Stimulated activated CD8-positive, alpha-beta memory T cell treated with anti-CD3 and anti-CD28 coated beads, Interleukin-7, amount 100 ng/mL, for 24 hours (primary cell): ENCODE results near the gene DENND1A.

Experiments used
- DNase-seq: peaks from one replicate; pipeline ENCODE4 v3.0.0-alpha.2; 2020; ENCODE audit warnings: low read depth

Gene DENND1A

DNA sequence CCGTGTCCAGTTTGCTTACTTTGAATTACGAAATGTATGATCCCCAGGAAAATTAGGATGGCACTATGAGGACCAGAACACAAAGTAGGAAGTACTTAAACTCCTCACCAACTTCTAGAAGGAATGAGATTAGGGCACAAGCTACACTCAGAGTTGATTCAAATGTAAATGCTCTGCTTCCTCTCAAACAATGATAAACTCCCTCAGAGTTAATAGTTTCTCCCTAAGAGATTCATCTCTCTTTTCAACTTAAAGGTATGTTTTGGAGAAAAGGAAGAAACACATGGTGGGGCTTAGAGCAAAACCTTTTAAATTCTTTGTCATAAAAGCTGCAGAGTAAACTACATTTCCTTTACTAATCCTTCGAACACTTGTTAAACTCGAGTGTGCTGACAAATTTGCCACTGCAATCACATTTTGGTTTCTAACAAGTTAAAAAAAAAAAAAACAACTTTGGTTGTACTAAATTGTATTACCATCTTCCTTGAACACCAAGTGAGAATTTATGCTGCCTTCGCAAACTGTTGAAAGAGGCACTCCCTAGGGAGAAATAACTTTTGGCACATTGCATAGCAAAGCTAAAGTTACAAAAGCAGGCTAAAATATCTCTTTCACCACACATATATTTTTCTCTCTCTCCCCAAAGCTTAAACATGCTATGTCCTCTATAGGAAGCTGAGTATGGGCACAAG lies 66.6 kb downstream of the DENND1A start:
- no peak for DNase-seq

DNA sequence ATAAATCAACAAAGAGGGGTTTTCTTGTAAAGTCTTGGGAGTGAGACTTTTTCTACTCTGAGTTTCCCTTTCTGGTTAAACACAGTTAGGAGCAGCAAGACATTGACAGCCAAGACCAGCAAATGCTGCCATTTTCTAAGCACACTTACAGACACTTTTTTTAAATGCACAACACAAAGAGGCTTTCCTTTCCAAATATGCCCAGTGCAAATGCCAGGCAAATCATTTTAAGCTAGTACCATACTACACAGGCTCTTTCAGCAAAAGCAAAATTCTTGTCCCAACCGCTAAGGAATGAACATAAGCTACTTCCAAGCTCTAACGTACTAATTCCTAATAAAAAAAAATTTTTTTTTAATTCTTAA lies 68.2 kb downstream of the DENND1A start:
- no peak for DNase-seq

DNA sequence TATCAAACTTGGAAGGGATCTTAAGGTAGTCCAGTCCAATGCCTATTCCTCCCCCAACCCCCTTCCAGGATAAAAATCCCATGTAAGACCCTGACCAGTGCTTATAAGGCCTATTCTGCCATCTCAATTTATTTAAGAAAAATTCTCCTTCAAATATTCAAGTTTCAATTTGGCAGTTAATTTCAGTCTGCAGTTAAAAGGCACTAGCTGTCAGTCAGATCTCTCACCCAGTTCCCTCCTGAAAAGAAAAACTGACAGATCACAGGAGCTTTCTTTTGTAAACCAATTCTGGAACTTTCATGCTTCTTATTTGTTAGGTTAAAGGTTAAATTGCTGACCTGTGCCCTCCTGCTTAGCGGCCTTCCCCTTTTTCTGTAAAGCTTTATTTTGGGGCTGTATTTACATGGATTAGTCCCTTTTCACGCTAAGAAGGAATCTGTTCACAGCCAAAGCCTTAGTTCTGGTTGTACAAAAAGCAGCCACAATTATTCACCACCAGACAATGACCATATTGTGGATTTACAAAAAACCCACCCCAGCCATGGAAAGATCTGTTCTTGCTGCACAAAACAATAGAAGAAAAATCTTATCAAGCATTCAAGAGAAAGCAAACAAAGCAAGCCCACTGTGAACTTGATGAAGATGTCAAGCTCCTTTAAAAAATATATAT lies 68.7 kb downstream of the DENND1A start:
- DNase-seq, result no peak

DNA sequence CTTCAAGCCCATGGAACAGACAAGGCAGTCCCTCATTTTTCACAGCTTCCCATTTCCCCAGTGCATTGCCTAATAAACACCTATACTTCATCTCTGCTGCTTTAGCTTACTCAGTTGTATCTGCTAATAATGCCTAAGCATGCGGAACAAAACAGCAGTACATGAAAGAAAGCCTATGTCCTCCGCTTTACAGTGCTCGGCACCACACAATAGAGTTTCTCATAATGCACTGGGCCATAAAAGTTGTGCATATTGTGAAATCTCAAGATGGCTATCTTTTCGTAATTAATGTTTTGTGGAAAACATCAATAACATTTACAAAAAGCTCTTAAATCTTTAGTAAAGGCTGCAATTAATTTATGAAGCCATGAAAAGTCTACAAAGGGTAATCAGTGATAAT lies 69.3 kb downstream of the DENND1A start:
- DNase-seq, result no peak

DNA sequence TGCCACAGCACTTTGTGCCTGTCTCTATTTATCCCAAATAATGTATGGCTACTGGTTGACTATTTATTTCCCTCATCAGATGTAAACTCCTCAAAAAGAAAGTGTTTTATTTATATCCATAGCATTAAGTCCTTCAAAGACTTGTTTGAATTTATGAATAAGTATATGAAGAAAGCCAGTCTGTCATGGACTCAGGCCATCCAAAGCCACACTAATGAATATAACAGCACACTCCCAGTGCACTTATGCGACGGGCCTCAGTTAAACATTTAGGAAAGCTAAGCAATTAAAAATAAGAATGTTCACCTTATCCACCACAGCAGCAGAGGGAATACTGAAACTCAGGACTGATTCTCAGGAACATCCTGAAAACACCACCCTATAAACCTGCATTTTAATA lies 77.5 kb downstream of the DENND1A start:
- no peak for DNase-seq

DNA sequence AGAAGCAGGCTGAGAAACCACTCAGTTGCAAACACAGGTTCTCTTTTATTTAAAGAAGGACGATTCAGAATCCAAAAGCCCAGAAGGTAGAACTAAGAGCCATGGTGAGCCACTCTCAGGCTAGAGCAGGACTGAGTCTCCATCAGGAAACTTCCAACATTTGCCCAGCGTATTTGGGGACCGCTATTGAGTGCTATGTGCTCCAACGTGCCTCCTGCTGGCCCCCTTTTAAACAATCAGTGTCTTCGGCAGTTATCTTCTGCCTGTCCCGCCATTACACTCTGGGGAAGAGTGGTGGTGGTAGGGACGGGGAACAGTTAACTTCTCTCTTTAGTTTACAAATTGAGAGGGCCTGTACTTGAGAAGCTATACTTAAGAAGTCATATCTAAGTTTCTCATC lies 78.1 kb downstream of the DENND1A start:
- no peak for DNase-seq

DNA sequence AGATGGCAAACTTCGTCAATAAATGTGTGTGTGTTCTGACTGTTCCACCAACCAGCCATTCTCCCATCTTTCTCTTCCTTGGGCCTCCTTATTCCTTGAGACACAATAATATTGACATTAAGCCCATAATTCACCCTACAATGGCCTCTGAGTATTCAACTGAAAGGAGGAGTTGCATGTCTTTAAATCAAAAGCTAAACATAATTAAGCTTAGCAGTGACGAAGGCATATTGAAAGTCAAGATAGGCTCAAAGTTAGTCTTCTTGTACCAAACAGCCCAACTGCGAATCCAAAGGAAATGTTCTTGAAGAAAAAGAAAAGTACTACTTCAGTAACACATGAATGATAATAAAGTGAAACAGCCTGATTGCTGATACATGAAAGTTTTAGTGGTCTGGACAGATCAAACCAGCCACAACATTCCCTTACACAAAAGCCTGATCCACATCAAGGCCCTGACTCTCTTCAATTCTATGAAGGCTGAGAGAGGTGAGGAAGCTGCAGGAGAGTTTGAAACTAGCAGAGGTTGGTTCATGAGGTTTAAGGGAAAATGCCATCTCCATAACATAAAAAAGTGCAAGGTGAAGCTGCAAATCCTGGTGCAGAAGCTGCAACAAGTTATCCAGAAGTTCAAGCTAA lies 81.4 kb downstream of the DENND1A start:
- DNase-seq, result no peak

DNA sequence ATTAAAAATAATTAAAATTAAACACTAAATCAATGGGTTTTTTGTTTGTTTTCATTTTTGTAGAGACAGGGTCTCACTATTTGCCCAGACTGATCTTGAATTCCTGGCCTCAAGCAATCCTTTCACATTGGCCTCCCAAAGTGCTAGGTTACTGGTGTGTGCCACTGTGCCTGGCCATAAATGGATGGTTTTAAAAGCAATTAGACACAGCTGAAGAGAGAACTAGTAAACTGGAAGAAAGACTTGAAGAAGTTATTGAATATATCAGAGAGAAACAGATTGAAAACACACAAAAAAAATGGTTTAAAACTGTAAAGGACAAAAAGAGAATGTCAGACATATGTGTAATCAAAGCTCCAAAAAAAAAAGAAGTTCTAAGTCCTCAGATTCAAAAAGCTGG lies 83.0 kb downstream of the DENND1A start:
- DNase-seq, result no peak

DNA sequence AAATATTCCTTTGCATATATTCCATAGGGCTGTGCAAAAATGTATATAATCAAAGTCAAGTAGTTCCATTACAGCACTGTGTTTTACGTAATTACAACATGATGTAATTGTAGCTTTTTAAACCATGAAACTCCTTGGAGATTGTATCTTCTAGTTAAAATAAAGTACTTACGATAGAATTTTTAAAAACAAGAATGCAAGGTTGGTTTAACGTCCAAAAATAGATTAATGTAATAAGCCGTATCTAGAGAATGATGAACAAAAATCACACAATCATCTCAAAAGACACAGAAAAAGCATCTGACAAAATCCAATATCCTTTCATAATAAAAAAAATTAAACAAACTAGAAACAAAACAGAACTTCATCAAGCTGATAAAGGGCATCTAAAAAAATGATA lies 86.2 kb downstream of the DENND1A start:
- DNase-seq, result no peak

DNA sequence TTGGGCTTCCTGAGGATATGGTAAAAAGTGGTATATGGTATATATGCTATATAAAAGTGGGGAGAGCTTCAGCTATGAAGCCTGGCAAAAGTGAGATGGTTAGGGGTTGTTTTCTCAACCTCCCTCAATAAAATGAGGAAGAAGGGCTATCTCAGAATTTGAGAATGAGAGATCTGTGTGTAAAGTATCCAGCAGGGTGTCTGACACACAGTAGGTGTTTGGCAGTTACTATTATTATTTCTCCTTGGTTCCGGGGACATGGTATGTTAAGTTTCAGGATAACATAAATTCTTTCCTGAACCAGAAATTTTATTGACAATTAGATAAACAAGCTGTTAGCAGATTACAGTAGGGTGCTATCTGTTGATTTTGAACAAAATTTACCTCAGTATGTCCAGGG lies 94.1 kb downstream of the DENND1A start:
- DNase-seq, result no peak

DNA sequence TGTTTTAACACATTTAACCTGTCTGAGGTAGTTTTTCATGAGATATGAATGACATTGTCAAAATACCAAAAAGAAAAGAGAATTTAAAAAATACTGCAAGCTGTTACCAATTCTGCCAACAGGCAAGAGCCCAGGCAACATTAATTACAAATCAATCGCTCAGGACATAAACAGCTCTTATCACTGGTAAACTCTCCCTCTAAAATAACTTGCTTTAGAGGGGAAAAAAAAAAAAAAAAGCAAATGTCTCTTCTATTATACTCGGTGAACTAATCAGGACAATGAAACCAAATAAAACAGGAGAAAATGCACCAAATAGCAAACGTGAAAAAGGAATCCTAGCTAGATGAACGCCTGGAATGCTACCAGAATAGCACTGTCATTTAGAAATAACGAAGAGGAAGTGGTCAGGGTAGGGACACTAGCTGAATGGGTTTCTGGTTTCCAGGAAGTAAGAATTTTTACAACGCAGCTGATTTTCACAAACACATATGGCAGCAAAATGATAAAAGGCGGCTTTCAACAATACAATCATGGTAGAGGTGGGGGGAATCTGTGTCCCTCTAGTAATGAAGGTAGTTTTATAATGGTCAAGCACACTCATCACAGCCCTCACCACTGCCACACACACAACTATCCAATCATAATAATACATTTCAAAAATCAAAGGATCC lies 94.9 kb downstream of the DENND1A start:
- no peak for DNase-seq

DNA sequence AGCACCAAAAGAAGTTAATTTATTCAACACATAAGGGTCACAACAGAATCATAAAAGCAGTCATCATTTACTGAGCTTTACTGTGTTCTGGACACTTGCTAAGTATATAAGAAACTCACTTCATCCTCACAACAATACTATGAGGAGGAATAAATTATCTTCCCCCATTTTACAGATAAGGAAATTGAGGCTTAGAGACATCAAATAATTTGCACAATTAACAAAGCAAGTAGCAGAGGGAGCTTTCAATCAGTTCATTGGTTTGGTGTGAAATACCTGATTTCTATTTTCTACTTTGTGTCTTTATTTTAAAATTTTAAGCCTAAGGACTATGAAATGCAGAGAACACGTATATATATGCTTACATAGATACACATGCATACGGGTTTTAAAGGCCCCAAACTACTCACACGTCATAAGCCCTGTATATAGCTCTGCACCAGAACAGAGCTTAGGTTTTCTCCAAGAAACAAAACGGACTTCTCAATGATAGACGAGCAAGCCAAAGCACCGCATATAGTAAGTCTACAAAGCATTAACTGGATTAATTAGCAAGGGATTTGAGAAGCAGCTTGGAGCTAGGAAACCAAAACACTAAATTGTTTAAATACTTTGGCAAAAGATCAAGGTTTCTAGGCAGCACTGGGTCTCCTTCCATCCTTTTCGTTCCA lies 95.6 kb downstream of the DENND1A start:
- DNase-seq, result no peak

DNA sequence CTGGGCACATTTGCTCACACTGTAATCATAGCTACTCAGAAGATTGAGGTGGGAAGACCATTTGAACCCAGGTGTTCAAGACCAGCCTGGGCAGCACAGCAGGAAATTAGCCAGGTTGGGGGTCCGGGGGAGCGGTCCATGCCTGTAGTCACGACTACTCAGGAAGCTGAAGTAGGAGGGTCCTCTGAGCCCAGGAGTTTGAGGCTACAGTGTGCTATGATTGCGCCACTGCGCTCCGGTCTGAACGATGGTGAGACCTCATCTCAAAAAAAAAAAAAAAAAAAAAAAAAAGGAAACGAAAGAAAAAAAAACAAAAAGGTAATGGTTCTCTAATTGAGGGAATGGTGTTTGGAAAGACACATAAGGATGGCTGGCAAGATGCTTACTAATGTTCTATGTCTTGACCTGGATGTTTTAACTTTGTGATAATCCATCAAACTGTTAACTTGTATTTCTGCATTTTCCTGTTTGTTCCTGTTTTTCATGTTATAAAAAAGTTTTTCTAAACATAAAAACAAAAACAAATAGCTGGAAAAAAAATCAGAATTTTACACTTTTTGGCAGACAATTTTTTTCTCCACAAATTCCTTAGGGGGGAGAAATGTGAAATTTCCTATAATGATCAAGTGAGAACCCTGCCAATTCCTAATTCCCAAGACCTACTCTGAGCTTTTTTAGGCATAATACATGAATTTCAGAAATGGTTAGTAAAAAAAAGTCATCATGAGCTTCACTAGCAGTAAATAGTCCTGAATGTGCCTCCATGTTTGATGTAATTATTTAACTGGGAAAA lies 96.9 kb downstream of the DENND1A start:
- no peak for DNase-seq

DNA sequence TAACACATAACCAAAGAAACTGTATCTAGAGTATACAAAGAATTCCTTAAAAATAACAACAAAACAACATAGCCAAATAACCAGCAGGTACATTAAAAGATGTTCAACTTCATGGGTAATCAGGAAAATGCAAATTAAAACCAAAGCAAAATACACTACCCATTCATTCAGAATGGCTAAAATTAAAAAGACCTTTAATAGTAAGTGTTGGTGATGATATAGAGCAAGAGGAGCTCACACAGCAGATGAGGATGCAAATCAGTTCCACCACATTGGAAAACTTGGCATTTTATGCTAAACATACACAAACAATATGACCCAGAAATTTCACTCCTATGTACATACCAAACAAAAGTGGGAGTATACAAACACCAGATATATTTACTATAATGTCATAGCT lies 97.8 kb downstream of the DENND1A start:
- DNase-seq, result no peak

DNA sequence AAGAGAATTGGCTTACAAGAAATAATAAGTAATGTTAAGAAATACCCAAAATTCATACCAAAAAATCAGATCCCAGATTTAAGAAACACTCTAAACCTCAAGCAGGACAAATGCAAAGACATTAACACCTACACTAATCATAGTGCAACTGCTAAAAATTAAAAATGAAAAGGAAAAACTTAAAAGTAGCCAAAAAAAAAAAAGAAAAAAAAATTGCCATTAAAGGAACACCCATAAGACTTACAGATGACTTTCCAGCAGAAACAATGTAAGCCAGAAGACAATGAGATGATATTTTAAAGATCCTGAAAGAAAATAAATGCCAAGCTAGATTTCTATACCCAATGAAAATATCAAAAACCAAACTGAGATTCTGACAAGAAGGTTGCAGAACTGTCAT lies 101.5 kb downstream of the DENND1A start:
- DNase-seq, result no peak

DNA sequence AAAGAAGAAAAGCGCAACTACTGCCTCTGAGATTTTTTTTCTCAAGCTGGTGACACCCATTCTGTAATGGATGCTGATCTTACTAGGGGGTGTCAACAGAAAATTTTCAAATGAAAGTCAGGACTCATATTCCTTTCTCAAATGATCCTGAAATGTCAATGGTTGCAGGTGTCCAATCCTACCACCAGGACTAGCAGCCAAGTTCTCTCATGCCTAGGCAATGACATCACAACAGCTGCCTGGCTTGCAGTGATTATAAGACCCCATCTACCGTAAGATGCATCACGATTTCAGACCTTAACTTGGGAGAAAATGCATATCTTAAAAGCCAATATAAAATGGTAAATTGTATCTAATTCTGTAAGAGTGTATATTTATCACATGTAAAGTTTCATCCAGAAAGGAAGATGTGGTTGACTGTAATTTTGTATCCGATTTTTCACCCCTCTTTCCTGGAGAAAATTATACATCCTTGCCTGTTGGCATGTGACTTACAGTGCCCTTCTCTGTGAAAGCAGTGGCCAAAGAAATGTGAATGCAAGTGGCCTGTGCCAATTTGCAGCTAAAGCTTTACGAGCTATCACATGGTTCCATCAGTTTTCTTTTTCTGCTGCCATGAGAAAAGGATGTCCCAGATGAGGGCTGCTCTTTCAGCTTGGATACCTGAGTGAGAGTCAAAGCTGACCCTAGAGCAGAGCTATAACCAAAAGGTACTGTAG lies 104.4 kb downstream of the DENND1A start:
- no peak for DNase-seq

DNA sequence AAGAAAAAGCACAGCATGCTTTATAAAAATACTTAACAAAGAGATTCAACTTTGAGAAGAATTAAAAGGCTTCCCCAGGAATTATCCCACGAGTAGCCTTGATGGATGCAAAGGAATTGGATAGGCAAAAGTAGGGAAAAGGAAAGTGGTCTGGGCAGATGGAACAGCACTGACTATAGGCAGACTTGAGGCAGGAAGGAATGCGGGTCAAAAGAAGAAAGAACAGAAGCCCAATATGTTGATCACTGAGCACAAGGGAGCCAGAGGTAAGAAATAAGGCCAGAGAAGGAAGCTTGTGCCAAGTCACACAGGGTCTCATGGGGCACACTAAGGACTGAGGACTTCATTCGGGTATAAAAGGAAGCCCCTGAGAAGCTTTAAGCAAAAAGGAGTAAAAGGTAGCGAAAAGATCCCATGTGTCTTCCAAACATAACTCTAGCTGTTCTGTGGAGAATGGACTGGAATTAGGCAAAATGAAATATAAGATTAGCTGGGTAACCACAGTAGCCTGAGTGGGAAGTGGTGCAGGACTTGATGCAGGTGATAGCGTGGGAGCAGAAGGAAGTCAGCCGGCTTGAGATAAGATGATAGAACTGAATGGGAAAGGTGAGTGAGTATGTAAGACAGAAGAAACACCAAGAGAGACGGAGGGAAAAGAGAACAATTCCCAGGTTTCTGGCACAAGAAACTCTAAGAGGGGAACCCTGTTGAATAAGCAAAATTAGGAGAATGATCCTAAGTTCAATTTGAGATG lies 106.6 kb downstream of the DENND1A start:
- DNase-seq, result no peak

DNA sequence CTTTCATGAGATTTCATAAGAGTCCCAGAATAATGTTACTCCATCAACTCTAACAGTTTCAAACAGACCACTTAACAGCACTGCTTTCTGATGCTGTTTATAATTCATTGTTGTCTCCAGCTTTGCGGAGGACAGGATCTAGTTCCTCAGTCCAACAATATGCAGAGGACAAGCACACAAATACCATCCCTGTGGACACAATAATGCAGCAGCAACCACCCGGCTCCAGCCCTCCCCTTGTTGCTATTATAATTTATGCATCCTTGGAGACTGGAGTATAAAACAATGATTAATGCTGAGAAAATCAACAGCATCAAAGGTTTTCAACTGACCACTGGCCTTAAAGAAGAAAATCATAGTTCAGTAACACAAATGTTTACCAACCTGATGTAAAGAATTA lies 108.3 kb downstream of the DENND1A start:
- DNase-seq, result no peak

DNA sequence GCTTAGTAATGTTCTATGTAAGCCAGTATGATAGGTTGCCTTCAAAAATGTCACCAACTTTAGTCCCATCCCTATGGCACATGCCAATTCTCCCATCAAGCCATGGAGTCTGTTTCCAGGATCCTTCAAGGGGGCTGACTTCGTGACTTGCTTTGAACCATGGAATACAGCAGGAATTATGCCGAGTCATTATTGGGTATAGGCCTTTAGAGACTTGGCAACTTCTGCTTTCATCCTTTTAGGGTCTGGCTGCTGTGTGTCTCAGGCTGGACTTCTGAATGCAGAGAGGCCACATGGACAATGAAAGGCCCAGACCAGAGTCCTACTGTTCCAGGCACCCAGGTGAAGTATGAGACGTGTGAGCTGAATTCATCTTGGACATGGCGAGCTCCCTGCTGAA lies 109.8 kb downstream of the DENND1A start:
- no peak for DNase-seq

DNA sequence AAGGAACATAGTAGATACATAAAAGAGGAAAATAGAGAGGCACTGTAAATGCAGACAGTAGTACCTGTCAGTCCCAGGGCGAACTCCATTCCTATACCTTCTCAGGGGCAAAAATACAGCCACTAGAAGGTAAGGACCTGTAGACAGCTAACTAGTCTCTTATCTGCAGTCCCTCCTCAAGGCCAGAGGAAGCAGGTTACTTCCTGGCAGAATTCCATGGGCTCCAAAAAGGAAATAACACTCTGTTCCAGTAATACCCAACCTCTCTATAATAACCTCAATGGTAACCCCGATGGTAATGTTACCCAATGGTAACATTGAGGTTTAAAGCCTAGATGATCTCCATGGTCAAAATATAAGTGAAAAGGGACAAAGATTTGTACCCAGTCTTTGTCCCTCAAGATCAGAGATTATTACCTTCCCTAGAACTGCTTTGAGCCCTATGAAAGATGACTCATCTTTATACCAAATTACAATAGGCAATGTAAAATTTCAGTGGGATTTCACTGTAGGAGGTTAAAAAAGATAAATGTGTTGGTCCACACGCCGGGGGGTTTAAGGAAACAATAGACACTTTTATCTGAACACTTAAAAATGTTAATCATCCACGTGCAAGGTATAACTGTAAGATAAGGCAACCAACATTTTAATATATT lies 113.0 kb downstream of the DENND1A start:
- no peak for DNase-seq
